ENCODE data around the gene FIGLA. TPM values are rescaled to one million over a fixed set of nuclear protein-coding genes. Genes with fewer than 3 reads are reported as not detected.

FIGLA gene
- total RNA-seq, 1 donor from 2014 or later, result not detected

DNA sequence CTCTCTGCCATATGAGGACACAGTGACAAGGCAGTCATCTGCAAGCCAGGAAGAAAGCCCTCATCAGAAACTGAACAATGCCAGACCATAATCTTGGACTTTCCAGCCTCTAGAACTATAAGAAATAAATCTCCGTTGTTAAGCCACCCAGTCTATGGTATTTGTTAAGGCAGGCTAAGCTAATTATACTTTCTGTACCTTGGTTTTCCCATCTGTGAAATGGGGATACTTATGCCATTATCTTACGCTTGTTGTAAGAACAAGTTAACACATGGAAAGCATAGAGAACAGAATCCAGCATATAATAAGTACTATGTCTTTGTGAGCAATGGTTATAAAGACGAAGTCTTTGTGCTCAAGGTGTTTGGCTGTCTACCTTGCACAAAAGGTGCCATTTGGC lies 14.2 kb downstream of the FIGLA start:
- H3K27me3 Mint-ChIP-seq (ENCODE audit: low read depth, unreplicated experiment), result peaks cover 25% of the 10 kb centered on the region
- Histone ChIP-seq H3K4me1 (ENCODE audit: insufficient read depth, low read length) (no peaks in the 10 kb centered on the region), H3K36me3 (ENCODE audit: insufficient read depth, low read length) (no peaks in the 10 kb centered on the region), H3K4me3 (ENCODE audit: insufficient read depth, low read depth, low read length) (no peak overlapping the region), H3K9ac (ENCODE audit: low read length) (no peak overlapping the region), H3K27ac (ENCODE audit: low read depth, low read length) (no peak overlapping the region), H2AFZ (ENCODE audit: low read depth, low read length) (no peak overlapping the region), H3K4me2 (ENCODE audit: low read length) (no peak overlapping the region), H4K20me1 (ENCODE audit: insufficient read depth, low read length) (no peaks in the 10 kb centered on the region), H3K27me3 (ENCODE audit: insufficient read depth, low read length) (peaks cover 6% of the 10 kb centered on the region), H3K79me2 (ENCODE audit: insufficient read depth, low read length) (no peaks in the 10 kb centered on the region), H3K9me3 (ENCODE audit: insufficient read depth, low read depth, low read length) (no peaks in the 10 kb centered on the region)
- no peak overlapping the region for H3K27ac Mint-ChIP-seq (ENCODE audit: unreplicated experiment)
- TF ChIP-seq EZH2 (IDR thresholded peaks at IDR 0.05; ENCODE audit: insufficient read depth, low read length), result no peak
- TF ChIP-seq, protein P1, sequence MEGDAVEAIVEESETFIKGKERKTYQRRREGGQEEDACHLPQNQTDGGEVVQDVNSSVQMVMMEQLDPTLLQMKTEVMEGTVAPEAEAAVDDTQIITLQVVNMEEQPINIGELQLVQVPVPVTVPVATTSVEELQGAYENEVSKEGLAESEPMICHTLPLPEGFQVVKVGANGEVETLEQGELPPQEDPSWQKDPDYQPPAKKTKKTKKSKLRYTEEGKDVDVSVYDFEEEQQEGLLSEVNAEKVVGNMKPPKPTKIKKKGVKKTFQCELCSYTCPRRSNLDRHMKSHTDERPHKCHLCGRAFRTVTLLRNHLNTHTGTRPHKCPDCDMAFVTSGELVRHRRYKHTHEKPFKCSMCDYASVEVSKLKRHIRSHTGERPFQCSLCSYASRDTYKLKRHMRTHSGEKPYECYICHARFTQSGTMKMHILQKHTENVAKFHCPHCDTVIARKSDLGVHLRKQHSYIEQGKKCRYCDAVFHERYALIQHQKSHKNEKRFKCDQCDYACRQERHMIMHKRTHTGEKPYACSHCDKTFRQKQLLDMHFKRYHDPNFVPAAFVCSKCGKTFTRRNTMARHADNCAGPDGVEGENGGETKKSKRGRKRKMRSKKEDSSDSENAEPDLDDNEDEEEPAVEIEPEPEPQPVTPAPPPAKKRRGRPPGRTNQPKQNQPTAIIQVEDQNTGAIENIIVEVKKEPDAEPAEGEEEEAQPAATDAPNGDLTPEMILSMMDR (IDR thresholded peaks at IDR 0.05; ENCODE audit: insufficient read depth, low read depth, low read length), result no peak
- H3K4me3 Mint-ChIP-seq (ENCODE audit: unreplicated experiment), result no peak overlapping the region
- DNase-seq (ENCODE audit: low read depth) (no peak), FAIRE-seq (no peak)
- H3K36me3 Mint-ChIP-seq (ENCODE audit: low read depth, unreplicated experiment), result no peaks in the 10 kb centered on the region
- peaks cover 6% of the 10 kb centered on the region for H3K9me3 Mint-ChIP-seq (ENCODE audit: unreplicated experiment)
- peaks cover 7% of the 10 kb centered on the region for H3K4me1 Mint-ChIP-seq (ENCODE audit: low read depth, unreplicated experiment)

DNA sequence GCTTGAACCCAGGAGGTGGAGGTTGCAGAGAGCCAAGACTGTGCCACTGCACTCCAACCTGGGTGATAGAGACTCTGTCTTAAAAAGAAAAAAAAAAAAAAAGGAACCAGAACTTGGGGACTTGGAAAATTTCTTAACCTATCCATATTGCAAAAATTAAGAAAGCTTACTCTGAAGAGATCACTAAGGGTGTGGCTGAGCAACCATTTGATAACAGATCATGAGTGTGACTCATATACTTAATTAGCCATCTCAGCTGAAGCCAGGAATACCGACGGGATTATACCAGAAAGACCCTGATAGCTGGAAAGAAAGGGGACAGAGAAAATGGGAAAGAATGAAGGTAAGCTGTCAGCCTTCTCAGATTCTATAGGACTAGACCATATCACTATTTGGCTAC lies 15.3 kb downstream of the FIGLA start:
- Histone ChIP-seq H3K4me2 (ENCODE audit: low read length) (no peak overlapping the region), H3K9ac (ENCODE audit: low read length) (no peak overlapping the region), H3K79me2 (ENCODE audit: insufficient read depth, low read length) (no peaks in the 10 kb centered on the region), H3K27ac (ENCODE audit: low read depth, low read length) (no peak overlapping the region), H3K4me1 (ENCODE audit: insufficient read depth, low read length) (no peaks in the 10 kb centered on the region), H3K9me3 (ENCODE audit: insufficient read depth, low read depth, low read length) (no peaks in the 10 kb centered on the region), H2AFZ (ENCODE audit: low read depth, low read length) (no peak overlapping the region), H3K4me3 (ENCODE audit: insufficient read depth, low read depth, low read length) (no peak overlapping the region), H3K27me3 (ENCODE audit: insufficient read depth, low read length) (peaks cover 6% of the 10 kb centered on the region), H3K36me3 (ENCODE audit: insufficient read depth, low read length) (no peaks in the 10 kb centered on the region), H4K20me1 (ENCODE audit: insufficient read depth, low read length) (no peaks in the 10 kb centered on the region)
- no peak for TF ChIP-seq EZH2 (IDR thresholded peaks at IDR 0.05; ENCODE audit: insufficient read depth, low read length)
- TF ChIP-seq, protein P1 (IDR thresholded peaks at IDR 0.05; ENCODE audit: insufficient read depth, low read depth, low read length), result no peak
- no peaks in the 10 kb centered on the region for H3K36me3 Mint-ChIP-seq (ENCODE audit: low read depth, unreplicated experiment)
- H3K9me3 Mint-ChIP-seq (ENCODE audit: unreplicated experiment), result peaks cover 6% of the 10 kb centered on the region
- FAIRE-seq (no peak), DNase-seq (ENCODE audit: low read depth) (no peak)
- no peak overlapping the region for H3K27ac Mint-ChIP-seq (ENCODE audit: unreplicated experiment)
- no peak overlapping the region for H3K4me3 Mint-ChIP-seq (ENCODE audit: unreplicated experiment)
- H3K4me1 Mint-ChIP-seq (ENCODE audit: low read depth, unreplicated experiment), result peaks cover 3% of the 10 kb centered on the region
- peaks cover 25% of the 10 kb centered on the region for H3K27me3 Mint-ChIP-seq (ENCODE audit: low read depth, unreplicated experiment)

DNA sequence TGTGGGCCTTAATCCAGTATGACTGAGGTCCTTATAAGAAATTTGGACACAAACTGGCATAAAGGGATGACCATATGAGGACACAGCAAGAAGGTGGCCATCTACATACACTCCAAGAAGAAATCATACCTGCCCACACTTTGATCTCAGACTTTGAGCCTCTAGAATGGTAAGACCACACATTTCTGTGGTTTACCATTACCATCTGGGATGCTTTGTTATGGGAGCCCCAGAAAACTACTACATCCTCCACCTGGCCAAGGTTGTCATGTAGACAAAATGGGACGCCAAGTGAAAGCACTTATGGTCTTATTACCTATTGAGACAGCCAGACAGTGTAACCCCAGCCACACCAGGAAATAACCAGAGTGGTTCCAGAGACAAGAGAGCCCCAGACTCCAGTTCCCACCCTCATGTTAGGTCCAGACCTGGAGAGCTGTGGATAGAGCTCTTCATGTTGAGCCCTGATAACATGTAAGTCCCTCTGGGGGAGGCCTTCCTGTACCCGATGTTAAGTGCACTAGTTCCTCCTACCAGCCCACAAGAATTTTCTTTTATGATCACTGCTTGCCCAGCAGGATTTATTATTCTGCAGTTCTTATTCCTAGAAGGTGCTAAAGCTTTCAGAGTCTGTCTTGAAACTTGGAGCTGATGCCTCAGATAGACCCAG lies 17.8 kb downstream of the FIGLA start:
- H3K27me3 Mint-ChIP-seq (ENCODE audit: low read depth, unreplicated experiment), result peaks cover 34% of the 10 kb centered on the region

More for the DNA sequence above, 17.8 kb downstream of the FIGLA start:
- peaks cover 6% of the 10 kb centered on the region for H3K9me3 Mint-ChIP-seq (ENCODE audit: unreplicated experiment)
- H3K4me3 Mint-ChIP-seq (ENCODE audit: unreplicated experiment), result no peak overlapping the region
- peaks cover 22% of the 10 kb centered on the region for H3K27me3 ChIP-seq (ENCODE audit: insufficient read depth, low read length)
- no peaks in the 10 kb centered on the region for H3K36me3 ChIP-seq (ENCODE audit: insufficient read depth, low read length)
- H3K27ac Mint-ChIP-seq (ENCODE audit: unreplicated experiment), result no peak overlapping the region
- H3K79me2 ChIP-seq (ENCODE audit: insufficient read depth, low read length), result no peaks in the 10 kb centered on the region
- no peak for TF ChIP-seq EZH2 (IDR thresholded peaks at IDR 0.05; ENCODE audit: insufficient read depth, low read length)
- TF ChIP-seq, protein P1 (IDR thresholded peaks at IDR 0.05; ENCODE audit: insufficient read depth, low read depth, low read length), result no peak
- H3K4me1 Mint-ChIP-seq (ENCODE audit: low read depth, unreplicated experiment), result no peaks in the 10 kb centered on the region
- H3K4me1 ChIP-seq (ENCODE audit: insufficient read depth, low read length), result no peaks in the 10 kb centered on the region
- no peak for DNase-seq (ENCODE audit: low read depth)
- H3K9ac ChIP-seq (ENCODE audit: low read length), result no peak overlapping the region
- H3K4me2 ChIP-seq (ENCODE audit: low read length), result no peak overlapping the region
- FAIRE-seq, result no peak
- no peak overlapping the region for H2AFZ ChIP-seq (ENCODE audit: low read depth, low read length)
- H3K4me3 ChIP-seq (ENCODE audit: insufficient read depth, low read depth, low read length), result no peak overlapping the region
- H3K36me3 Mint-ChIP-seq (ENCODE audit: low read depth, unreplicated experiment), result no peaks in the 10 kb centered on the region
- no peaks in the 10 kb centered on the region for H4K20me1 ChIP-seq (ENCODE audit: insufficient read depth, low read length)
- H3K9me3 ChIP-seq (ENCODE audit: insufficient read depth, low read depth, low read length), result no peaks in the 10 kb centered on the region
- H3K27ac ChIP-seq (ENCODE audit: low read depth, low read length), result no peak overlapping the region

Data from astrocyte (in vitro differentiated cells and primary cell).